ENCODE results near the gene CGB7. TPM values are rescaled to one million over a fixed set of nuclear protein-coding genes. Genes with fewer than 3 reads are reported as not detected.

CGB7 gene
- total RNA-seq, 1 donor from 2014 or later = 1.8 TPM

DNA sequence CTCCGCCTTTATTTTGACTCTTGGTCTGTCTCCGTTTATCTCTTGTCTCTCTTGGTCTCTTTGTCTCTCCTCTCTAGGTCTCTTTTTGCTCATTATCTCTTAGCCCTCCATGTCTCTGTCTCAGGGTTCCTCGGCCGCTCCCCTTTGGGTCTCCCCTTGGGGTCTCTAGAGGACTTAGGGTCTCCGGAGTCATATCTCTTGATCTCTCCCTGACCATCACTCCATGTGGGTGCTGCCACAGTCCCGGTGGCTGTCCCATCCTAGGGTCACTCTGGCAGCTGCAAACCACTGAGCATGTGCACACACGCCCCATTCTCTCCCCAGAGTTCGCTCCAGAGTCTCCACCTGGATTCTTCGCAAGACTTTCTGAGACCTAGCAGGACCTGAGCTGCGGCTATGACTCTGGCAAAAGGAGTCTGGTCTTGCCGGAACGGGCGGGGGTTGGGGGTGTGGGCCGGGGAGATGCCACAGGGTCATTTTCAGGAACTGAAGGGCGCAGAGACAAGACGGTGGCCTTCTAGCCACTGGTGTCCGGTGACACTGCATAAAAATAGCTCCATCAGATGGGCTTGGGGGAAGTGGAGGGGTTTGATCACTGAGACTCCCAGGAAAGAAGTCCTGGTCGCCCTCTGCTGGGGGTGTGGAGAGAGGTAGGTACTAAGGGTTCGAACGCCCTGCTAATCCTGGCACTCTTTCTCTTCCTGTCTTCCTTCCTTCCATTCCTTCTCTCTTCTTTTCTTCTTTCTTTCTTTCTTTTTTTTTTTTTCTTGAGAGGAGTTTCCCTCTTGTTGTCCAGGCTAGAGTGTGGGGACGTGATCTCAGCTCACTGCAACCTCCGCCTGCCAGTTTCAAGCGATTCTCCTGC lies 16.2 kb upstream of the CGB7 start:
- H3K4me3 ChIP-seq (ENCODE audit: low read depth, low read length) = no peak overlapping the region
- TF ChIP-seq CTCF (conservative IDR thresholded peaks at IDR 0.05; ENCODE audit: low read depth, low read length) = peak; percentile 33
- DNase-seq (ENCODE audit: low read depth) = no peak

- no peak overlapping the region for H3K4me3 ChIP-seq (ENCODE audit: low read depth, low read length)
- DNase-seq (ENCODE audit: low read depth) = no peak
- TF ChIP-seq CTCF (conservative IDR thresholded peaks at IDR 0.05; ENCODE audit: low read depth, low read length) = no peak
Observed at GRCh38 chr19:49071860-49072547, 14.5 kb upstream of the CGB7 start.

- no peak for TF ChIP-seq CTCF (conservative IDR thresholded peaks at IDR 0.05; ENCODE audit: low read depth, low read length)
- no peak for DNase-seq (ENCODE audit: low read depth)
- H3K4me3 ChIP-seq (ENCODE audit: low read depth, low read length) = no peak overlapping the region
Observed at GRCh38 chr19:49070416-49070815, 12.9 kb upstream of the CGB7 start.

DNA sequence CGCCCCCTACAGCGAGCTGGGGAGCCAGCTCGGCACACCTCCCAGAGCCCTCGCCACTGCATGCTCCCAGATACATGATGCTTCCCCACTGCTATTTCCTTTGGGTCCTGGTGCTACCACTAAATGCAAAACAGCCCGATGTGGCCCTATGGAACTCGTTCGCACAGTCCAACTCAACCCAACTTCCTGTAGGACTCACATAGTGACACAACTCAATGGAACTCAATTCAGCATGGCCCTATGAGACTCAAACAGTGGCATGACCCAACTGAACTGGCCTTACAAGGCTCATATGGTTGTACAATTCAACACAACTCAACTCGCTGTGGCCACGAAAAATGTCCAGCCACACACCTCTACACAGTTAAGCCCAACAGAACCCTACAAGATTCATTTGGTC lies 11.5 kb upstream of the CGB7 start:
- H3K4me3 ChIP-seq (ENCODE audit: low read depth, low read length) = no peak overlapping the region
- no peak for DNase-seq (ENCODE audit: low read depth)
- no peak for TF ChIP-seq CTCF (conservative IDR thresholded peaks at IDR 0.05; ENCODE audit: low read depth, low read length)

DNA sequence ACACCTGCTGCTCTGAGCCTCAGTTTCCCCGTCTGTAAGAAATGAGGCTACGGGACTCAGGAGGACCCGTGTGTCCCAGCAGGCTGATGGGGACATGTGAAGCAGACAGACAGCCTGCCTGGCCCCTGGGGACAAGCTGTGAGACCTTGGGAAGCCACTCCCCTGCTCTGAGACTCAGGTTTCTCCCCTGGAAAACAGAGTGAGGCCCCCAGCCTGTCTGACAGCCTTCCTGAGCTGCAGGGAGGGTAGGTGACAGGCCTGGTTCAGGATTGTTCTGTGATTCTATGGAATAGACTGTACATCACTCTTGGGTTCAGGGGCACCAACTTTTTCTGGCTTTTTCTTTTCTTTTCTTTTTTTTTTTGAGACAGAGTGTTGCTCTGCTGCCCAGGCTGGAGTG lies 10.0 kb upstream of the CGB7 start:
- no peak for TF ChIP-seq CTCF (conservative IDR thresholded peaks at IDR 0.05; ENCODE audit: low read depth, low read length)
- no peak overlapping the region for H3K4me3 ChIP-seq (ENCODE audit: low read depth, low read length)
- DNase-seq (ENCODE audit: low read depth) = no peak

GRCh38 chr19:49065905-49066512 lies 8.5 kb upstream of the CGB7 start:
- no peak for TF ChIP-seq CTCF (conservative IDR thresholded peaks at IDR 0.05; ENCODE audit: low read depth, low read length)
- no peak overlapping the region for H3K4me3 ChIP-seq (ENCODE audit: low read depth, low read length)
- no peak for DNase-seq (ENCODE audit: low read depth)

Measured in epithelial cell of proximal tubule (primary cell).